ENCODE data around the gene SLC1A2. TPM values are rescaled to one million over a fixed set of nuclear protein-coding genes. Genes with fewer than 3 reads are reported as not detected.

Gene SLC1A2
- total RNA-seq, 2 experiments from 2014 or later, result not detected

- no peak for DNase-seq (ENCODE audit: low spot score)
- Histone ChIP-seq H3K4me2 (ENCODE audit: low read length) (no peak overlapping the region), H3K4me1 (ENCODE audit: insufficient read depth, low read length, poor library complexity, severe bottlenecking) (no peaks in the 10 kb centered on the region), H3K9me2 (ENCODE audit: insufficient read depth, low read length) (no peaks in the 10 kb centered on the region), H3K27ac (ENCODE audit: low read depth, low read length, poor library complexity, severe bottlenecking) (no peak overlapping the region), H3K79me2 (ENCODE audit: insufficient read depth, low read depth, low read length) (no peaks in the 10 kb centered on the region), H3K36me3 (ENCODE audit: insufficient read depth, low read length) (no peaks in the 10 kb centered on the region), H3K4me3 (ENCODE audit: low read depth, low read length, poor library complexity, severe bottlenecking) (no peak overlapping the region), H2AFZ (ENCODE audit: low read length) (no peak overlapping the region), H4K20me1 (ENCODE audit: insufficient read depth, low read length) (no peaks in the 10 kb centered on the region), H3K9me3 (ENCODE audit: low read length) (no peaks in the 10 kb centered on the region)
- intact Hi-C loops (cut with micrococcal nuclease; ENCODE audit: unreplicated experiment), result no loop called here
- BruUV-seq (replicated peaks), result no TSS peak
- TF ChIP-seq CTCF (conservative IDR thresholded peaks at IDR 0.05; ENCODE audit: low read length), result no peak
- TF ChIP-seq EZH2phosphoT487 (IDR thresholded peaks at IDR 0.05; ENCODE audit: borderline replicate concordance, low read depth, low read length), result no peak
- POLR2A ChIA-PET, result interaction anchor here (1.4 kb wide), 1 partner anchor 9 kb away, joined by 5 read pairs; no protein-coding TSS in a partner anchor
- CTCF ChIA-PET (ENCODE audit: unreplicated experiment), result no interaction called here
These were observed 3.9 kb downstream of the SLC1A2 start for GRCh38 chr11:35415487-35415886.

GRCh38 chr11:35414776-35415175, 4.6 kb downstream of the SLC1A2 start:
- H3K36me3 ChIP-seq (ENCODE audit: insufficient read depth, low read length), result no peaks in the 10 kb centered on the region
- H3K9me3 ChIP-seq (ENCODE audit: low read length), result no peaks in the 10 kb centered on the region
- H4K20me1 ChIP-seq (ENCODE audit: insufficient read depth, low read length), result no peaks in the 10 kb centered on the region
- H3K9me2 ChIP-seq (ENCODE audit: insufficient read depth, low read length), result no peaks in the 10 kb centered on the region
- no peaks in the 10 kb centered on the region for H3K4me1 ChIP-seq (ENCODE audit: insufficient read depth, low read length, poor library complexity, severe bottlenecking)
- no peak overlapping the region for H3K27ac ChIP-seq (ENCODE audit: low read depth, low read length, poor library complexity, severe bottlenecking)
- ChIA-PET POLR2A (interaction anchor here (1.4 kb wide), 1 partner anchor 10 kb away, joined by 5 read pairs; no protein-coding TSS in a partner anchor), CTCF (ENCODE audit: unreplicated experiment) (no interaction called here)
- no peak overlapping the region for H3K4me3 ChIP-seq (ENCODE audit: low read depth, low read length, poor library complexity, severe bottlenecking)
- TF ChIP-seq EZH2phosphoT487 (IDR thresholded peaks at IDR 0.05; ENCODE audit: borderline replicate concordance, low read depth, low read length) (no peak), CTCF (conservative IDR thresholded peaks at IDR 0.05; ENCODE audit: low read length) (no peak)
- H3K79me2 ChIP-seq (ENCODE audit: insufficient read depth, low read depth, low read length), result no peaks in the 10 kb centered on the region
- no peak overlapping the region for H2AFZ ChIP-seq (ENCODE audit: low read length)
- intact Hi-C loops (cut with micrococcal nuclease; ENCODE audit: unreplicated experiment), result loop anchor here (5.0 kb wide), 1 partner anchor 827 kb away; no protein-coding TSS in a partner anchor
- DNase-seq (ENCODE audit: low spot score), result no peak
- H3K4me2 ChIP-seq (ENCODE audit: low read length), result no peak overlapping the region
- no TSS peak for BruUV-seq (replicated peaks)

GRCh38 chr11:35414311-35414710, 5.0 kb downstream of the SLC1A2 start:
- no peaks in the 10 kb centered on the region for H4K20me1 ChIP-seq (ENCODE audit: insufficient read depth, low read length)
- no peak overlapping the region for H3K4me2 ChIP-seq (ENCODE audit: low read length)
- ChIA-PET POLR2A (interaction anchor here (1.4 kb wide), 1 partner anchor 11 kb away, joined by 5 read pairs; no protein-coding TSS in a partner anchor), CTCF (ENCODE audit: unreplicated experiment) (no interaction called here)
- H3K27ac ChIP-seq (ENCODE audit: low read depth, low read length, poor library complexity, severe bottlenecking), result no peak overlapping the region
- H2AFZ ChIP-seq (ENCODE audit: low read length), result no peak overlapping the region
- no peak for DNase-seq (ENCODE audit: low spot score)
- H3K79me2 ChIP-seq (ENCODE audit: insufficient read depth, low read depth, low read length), result no peaks in the 10 kb centered on the region
- no peaks in the 10 kb centered on the region for H3K9me2 ChIP-seq (ENCODE audit: insufficient read depth, low read length)
- H3K36me3 ChIP-seq (ENCODE audit: insufficient read depth, low read length), result no peaks in the 10 kb centered on the region
- no peak overlapping the region for H3K4me3 ChIP-seq (ENCODE audit: low read depth, low read length, poor library complexity, severe bottlenecking)
- TF ChIP-seq EZH2phosphoT487 (IDR thresholded peaks at IDR 0.05; ENCODE audit: borderline replicate concordance, low read depth, low read length) (no peak), CTCF (conservative IDR thresholded peaks at IDR 0.05; ENCODE audit: low read length) (no peak)
- no TSS peak for BruUV-seq (replicated peaks)
- H3K4me1 ChIP-seq (ENCODE audit: insufficient read depth, low read length, poor library complexity, severe bottlenecking), result no peaks in the 10 kb centered on the region
- intact Hi-C loops (cut with micrococcal nuclease; ENCODE audit: unreplicated experiment), result loop anchor here (5.0 kb wide), 1 partner anchor 827 kb away; no protein-coding TSS in a partner anchor
- no peaks in the 10 kb centered on the region for H3K9me3 ChIP-seq (ENCODE audit: low read length)
